Testis (tissue), 2 donors: ENCODE measurements around the gene BRAF.

ENCODE experiments used
- POLR2A ChIP-seq: fragments of 450-650 bp; IDR thresholded peaks from one replicate; pipeline ENCODE4 v1.6.1; 2017; ENCODE audit warnings: antibody characterized with exemption, mild to moderate bottlenecking, moderate library complexity
- TF ChIP-seq, protein P1 (sequence below), 3 experiments: fragments of 450-650 bp in 2 of 3; fragments of 200-600 bp in 1 of 3; sonication (generic) in 1 of 3; IDR thresholded peaks; one replicate each; pipeline ENCODE4 v1.5.1; 2016 to 2019; ENCODE audit warnings: antibody characterized with exemption in 3 of 3, mild to moderate bottlenecking in 2 of 3, moderate library complexity in 1 of 3

DNA sequence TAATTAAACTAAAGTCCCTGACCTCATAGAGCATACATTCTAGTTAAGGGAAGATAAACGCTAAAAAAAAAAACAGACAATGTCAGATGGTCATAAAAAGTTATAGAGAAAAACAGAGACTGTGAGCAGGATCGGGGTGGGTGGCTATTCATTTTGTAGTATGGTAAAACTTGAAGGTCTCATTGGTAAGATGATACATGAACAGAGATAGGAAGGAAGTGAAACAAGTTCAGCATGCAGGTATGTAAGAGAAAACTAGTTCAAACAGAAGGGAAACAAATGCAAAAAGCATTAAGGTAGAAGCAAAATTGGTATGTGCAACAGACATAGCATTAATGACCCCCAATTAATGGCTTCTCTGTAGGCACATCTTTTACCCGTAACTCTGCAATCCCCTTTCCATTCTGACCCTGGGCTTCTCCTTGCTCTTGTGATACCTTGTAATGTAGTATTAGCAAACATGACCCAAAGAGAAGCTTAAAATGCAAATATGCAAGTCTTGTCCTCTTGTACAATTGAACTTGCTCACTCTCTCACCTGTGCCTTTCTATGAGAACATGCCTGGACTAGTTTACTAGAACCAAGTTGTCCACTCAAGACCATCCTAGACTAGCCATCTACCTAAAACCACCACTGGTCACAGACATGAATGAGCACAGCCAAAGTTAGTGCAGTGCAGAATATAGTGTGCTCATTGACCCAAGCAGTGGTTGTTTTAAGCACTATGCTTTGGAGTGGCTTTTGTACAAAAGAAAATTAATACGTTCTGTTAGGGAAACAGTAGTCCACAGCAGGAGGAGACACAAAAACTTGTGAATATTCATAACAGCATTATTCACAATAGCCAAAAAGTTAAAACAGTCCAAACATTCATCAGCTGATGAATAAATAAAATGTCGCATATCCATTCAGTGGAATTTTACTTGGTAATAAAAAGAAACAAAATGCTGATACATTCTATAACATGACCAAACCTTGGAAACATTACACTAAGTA is 57.0 kb downstream of the BRAF start:
- no peak for TF ChIP-seq POLR2A
- TF ChIP-seq, protein P1, sequence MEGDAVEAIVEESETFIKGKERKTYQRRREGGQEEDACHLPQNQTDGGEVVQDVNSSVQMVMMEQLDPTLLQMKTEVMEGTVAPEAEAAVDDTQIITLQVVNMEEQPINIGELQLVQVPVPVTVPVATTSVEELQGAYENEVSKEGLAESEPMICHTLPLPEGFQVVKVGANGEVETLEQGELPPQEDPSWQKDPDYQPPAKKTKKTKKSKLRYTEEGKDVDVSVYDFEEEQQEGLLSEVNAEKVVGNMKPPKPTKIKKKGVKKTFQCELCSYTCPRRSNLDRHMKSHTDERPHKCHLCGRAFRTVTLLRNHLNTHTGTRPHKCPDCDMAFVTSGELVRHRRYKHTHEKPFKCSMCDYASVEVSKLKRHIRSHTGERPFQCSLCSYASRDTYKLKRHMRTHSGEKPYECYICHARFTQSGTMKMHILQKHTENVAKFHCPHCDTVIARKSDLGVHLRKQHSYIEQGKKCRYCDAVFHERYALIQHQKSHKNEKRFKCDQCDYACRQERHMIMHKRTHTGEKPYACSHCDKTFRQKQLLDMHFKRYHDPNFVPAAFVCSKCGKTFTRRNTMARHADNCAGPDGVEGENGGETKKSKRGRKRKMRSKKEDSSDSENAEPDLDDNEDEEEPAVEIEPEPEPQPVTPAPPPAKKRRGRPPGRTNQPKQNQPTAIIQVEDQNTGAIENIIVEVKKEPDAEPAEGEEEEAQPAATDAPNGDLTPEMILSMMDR (IDR thresholded peaks at IDR 0.05): no peak
